GM19238 (cell line): ENCODE results near the gene CTSE.

Source experiments
- DNase-seq: peaks from one replicate; pipeline ENCODE4 v3.0.0; 2011; ENCODE audit warnings: low spot score; ENCODE audit not compliant: insufficient read length

The CTSE gene

DNA sequence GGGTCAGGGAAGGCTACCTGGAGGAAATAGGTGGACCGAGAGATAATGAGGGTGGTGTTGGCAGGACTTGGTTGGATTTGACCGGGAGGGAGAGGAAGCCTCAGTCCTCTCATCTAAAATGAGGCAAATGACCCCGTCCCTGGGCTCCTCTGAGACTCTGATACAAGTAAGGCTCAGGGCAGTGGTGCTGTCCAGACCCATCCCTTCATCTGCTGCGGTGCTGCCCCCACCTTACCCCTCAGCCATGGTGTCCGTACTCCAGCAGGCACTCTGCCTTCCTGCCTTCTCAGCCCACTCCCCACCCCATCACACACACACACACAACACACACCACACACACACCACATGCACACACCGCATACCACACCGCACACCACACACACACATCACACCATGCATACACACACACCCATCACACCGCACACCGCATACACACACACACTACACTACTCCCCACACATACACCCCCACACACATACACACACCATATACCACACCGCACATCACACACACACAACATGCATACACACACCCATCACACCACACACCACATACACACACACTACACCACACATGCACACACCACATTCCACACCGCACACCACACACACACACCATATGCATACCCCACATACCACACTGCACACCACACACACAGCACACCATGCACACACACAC lies 51.1 kb downstream of the CTSE start:
- DNase-seq: no peak

DNA sequence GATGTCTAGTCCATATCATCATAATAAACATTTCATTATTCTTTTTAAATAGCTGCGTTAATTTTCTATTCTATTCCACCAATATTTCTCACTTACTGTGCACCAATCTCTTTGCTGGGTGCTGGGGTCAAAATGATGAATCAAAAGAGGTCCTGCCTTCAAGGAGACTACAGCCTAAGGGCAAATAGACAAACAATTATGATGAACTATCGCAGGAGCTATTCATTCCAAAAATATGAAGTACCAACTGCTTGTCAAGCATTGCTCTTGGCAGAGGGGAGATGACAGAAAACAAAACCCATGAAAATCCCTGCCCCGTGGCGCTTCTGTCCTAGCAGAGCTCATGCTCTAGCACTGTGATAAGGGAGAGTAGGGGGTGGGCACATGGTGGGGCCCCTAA lies 51.6 kb downstream of the CTSE start:
- no peak for DNase-seq

DNA sequence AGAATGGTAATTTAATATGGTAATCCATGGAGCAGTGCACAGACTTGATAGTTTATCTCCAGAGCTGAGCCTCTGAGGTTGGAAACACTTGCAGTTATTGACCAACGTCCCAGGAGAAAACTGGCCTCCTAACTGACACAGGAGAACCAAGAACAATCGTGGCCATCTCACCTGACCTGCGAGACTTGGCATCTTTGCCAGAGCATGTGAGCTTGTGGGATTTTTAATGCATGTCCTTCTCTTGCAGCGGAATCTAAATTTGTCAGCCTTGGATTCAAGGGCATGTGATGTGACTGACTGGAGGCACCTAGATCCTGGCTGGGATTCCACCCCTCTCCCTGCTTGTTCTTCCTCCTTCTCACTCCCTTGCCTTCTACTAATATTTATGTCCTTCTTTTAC lies 52.6 kb downstream of the CTSE start:
- DNase-seq: no peak

DNA sequence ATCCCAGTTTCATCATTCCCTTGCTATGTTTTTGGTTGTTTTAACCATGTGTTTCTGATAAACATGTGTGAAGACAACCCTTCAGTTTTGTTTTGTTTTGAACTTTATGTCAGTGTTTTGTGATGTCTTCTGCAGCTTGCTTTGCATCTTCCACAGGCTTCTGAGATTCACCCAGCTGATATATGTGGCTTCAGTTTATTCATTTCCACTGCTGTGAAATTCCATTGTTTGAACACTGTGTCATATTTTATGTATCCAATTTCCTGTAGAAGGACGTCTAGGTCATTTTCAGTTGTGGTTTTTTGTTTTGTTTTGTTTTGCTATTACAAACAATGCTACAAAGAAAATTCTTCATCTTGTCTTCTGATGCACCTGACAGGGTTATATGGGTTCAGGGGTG lies 53.2 kb downstream of the CTSE start:
- DNase-seq: no peak

DNA sequence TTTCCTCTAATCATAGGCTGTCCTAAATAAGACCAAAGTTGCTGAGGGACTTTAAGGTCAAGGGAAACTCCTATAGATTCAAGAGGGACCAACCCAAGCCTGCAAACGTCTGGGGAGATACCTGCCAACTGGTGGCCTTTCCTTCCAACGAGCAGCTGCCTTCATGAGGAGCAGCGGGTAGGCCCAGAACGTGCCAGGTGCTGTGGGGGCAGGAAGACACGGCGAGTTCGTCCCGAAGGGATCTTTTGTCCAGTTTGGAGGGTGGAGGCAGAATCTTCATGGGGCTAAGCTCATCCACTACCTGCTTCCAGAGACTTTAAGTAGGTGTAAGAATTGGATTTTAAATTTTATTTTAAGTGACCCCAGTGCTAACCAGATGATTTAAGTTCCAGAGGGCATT lies 54.5 kb downstream of the CTSE start:
- no peak for DNase-seq

DNA sequence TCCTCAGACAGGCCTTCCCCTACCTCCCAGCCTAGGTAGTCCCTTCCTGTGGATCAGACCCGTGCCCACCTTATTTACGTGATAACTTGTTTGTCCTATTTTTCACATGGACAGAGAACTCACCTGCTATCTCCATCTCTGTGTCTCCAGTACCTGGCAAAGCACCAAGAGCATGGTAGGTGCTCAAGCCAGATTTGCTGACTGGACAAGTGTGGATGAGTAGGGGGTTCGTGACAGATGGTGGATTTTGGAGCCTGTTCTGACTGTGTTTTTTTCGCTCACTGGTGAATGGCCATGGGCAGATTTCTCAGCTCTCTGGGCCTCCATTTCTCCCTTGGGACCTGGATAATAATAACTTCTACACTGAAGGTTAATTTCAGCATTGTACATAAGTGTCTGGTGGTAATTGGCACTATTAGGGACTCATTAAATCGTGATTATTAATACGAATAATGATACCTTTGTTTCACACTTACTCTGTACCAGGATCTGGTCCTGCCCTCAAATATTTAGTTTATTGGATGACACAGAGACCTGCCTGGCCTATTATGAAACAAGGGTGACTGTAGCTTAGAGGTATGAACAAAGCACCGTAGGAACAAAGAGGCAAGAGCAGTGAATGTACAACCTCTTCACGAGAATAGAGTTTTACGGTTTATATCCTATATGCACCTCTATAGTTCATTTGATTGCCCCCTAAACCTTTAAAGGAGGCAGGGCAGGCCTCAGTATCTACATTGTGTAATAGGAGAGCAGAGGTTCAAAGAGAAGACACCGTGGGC lies 56.0 kb downstream of the CTSE start:
- no peak for DNase-seq

DNA sequence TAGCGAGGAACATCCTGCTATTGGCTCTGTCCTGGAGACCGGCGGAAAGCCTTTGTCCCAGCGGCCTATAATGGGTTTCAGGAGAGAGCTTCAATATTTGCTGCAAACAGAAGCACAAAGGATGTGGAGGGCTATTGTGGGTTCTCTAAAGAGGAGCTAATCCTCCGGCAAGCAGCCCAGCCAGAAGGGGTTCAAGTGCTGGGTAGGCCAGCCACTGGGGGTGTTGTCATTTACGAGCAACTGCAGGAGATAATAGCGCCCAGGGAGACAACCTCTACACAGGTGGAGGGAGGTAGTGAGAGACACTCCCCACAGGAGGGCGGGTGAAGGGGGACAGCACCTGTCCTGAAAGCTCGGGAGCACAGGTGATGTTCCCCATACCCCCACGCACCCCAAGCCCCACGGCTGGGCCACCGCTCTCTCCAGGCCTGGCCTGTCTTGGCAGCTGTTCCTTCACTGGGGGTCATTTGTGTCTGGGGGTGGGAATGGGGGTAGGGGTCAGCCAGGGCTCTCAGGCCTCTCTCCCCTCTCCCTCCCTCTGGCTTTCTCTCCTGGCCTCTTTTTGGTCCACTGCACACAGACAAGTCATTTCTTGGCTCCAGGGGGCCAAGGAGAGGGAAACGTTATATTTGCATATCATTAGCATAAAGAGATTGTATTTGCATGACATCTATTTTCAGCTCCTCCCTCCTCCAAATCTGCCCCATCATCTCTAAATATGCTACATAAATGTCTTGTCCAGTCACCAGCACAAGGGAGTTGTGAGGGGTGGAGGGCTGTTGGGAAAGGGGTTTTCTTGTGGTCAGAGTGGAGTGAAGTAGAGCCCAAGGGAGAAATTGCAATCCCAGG lies 58.4 kb downstream of the CTSE start:
- DNase-seq: no peak

DNA sequence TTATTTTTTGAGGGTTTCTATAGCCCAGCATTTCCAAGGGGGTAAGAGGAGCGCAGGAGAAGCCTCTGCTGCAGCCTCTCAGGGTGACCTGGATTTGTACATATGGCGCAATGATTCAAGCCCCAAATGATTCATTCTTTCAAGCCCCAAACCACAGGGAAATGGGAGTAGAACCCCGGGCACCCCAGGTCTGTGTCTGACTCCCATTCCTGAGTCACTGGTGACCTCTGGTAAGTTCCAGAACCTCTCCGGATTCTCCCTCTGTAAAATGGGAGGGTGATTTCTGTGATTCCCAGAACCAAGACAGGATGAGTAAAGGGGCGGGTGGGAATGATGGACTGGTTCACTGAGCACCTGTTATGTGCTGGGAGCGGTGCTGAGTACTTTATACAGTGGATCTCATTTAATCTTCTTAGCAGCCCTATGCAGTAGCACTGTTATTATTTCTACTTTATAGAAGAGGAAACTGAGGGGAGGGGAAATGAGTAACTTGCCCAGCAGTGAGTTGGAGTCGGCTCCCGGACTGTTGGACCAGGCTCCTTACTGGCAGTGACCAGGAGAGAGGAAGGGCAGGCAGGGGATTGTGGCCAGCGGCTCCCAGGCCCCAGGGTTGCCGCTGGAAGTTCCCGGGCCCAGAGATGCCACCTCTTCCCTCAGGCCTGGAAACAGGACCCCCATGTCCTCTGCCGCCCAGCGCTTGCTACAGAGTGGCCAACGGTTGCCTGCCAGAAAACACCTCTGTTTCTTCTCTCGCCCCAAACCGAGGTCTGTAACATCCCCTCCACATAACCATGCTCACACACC lies 60.1 kb downstream of the CTSE start:
- DNase-seq: no peak

DNA sequence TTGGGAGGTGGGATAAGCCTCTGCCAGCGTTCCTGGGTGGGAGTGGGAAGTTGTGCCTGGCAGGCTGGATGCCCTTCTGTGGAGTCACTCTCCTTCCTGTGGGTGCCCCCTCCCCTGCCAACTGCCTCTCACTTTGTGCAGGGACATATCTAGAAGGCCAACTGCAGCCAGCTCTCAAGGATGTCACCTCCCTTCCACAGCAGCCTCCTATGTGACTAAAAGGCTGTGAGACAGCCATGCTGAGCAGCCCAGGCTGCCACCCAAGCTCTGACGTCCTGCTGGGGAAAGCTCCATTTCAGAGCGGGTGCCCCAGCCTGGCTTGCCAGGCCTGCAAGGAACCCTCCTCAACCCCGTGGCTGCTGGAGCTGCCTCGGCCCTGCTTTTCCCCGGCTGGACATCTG lies 60.9 kb downstream of the CTSE start:
- no peak for DNase-seq

DNA sequence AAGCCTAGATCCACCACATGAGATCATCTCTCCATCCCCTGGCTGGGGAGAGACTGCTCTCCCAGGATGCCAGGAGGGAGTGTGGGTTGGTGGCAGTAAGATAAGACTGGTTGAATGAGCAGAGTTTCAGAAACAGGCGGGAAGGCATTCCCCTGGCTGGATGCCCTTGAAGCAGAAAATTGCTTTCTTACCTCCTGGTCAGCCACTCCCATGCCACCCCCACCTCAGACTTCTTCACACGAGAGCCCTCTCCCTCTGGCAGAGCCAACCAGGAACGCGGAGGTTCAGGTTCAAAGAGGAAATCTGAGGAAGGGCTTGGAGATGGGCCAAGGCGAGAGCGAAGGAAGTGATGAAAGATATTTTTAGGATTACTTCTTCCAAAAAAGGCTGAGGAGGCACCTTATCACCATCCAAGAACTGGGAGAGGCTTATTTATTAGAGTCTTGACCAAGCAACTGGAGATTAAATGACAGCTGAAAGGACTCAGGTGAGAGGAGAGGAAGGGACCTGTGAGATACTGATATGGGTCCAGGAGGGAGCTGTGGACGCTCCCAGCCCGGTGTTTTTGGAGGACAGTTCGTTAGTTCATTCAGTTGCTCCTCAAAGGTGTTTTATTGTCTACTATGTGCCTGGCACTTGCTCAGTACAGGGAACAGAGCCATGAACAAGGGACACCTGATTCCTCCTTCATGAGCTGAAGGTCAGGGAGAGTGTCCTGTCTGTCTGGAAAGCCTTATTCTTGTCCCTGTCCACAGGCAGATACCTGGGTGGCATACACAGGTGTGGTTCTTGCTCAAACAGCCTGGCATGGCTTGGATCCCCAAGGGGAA lies 61.5 kb downstream of the CTSE start:
- DNase-seq: no peak

DNA sequence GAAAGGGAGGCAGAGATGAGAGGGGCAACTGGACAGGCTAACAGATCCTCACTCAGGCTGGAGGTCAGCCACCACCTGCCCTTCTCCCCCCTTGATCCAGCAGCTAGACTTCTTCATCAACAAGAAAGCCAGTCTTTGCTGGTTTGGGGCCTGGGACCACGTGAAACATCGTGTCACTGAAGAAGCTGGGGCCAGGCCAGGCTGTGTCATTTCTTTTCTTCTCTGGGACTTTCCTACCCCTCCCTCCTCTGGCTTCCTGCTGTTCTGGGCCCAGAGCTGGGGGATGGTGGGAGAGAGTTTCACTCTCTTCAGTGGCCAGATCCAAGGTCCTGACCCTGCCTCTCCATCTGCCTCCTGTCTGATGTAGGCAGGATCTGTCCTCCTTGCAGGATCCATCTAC lies 62.3 kb downstream of the CTSE start:
- DNase-seq: peak; percentile 24

DNA sequence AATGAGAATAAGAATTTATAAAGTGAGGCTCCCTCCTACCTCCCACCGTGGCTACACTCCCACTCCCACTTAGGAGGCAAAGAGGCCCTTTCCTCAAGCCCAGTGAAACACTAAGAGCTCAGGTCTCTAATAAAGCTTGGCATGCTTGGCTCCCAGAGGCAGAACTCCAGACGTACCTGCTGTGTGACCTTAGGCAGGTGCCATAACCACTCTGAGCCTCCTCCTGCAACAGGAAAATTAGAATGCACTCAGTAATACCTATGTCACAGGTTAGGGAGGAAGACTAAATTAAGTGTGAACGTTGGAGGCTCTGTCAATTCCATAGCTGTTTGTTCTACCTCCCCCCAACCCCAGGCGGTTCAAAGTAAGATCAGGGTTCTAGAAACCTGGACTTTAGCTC lies 63.9 kb downstream of the CTSE start:
- DNase-seq: no peak
